Nephron (organoid): Measurements from ENCODE around the gene CD164.

Experiments
- H3K27ac Mint-ChIP-seq, 3 experiments: 2 replicates each; pipeline ENCODE4 v1.8.0; 2020; ENCODE audit warnings: mixed read lengths in 3 of 3, mild to moderate bottlenecking in 2 of 3, moderate library complexity in 1 of 3
- H3K27me3 Mint-ChIP-seq: 2 replicates; pipeline ENCODE4 v1.8.0; 2021; ENCODE audit warnings: low read depth, mild to moderate bottlenecking, moderate library complexity, mixed read lengths
- H3K36me3 Mint-ChIP-seq: 2 replicates; pipeline ENCODE4 v1.8.0; 2020; ENCODE audit warnings: low read depth, mixed read lengths
- H3K4me1 Mint-ChIP-seq: 2 replicates; pipeline ENCODE4 v1.8.0; 2020; ENCODE audit warnings: mixed read lengths
- H3K4me3 Mint-ChIP-seq, 3 experiments: 2 replicates each; pipeline ENCODE4 v1.8.0; 2020; ENCODE audit warnings: mild to moderate bottlenecking in 3 of 3, mixed read lengths in 3 of 3, moderate library complexity in 2 of 3
- H3K9me3 Mint-ChIP-seq: 2 replicates; pipeline ENCODE4 v1.8.0; 2020; ENCODE audit warnings: mixed read lengths
- CTCF ChIP-seq, 3 experiments: fragments of 200-600 bp; sonication (generic); IDR thresholded peaks; one replicate each; pipeline ENCODE4 v1.5.0; 2021; ENCODE audit warnings: antibody characterized with exemption in 3 of 3; ENCODE audit not compliant: unreplicated experiment in 3 of 3

CD164 gene

GRCh38 chr6:109322825-109323224, 59.4 kb downstream of the CD164 start:
- TF ChIP-seq CTCF (IDR thresholded peaks at IDR 0.05; ENCODE audit: unreplicated experiment in 3 of 3): no peak
- H3K4me3 Mint-ChIP-seq: no peak overlapping the region
- H3K4me1 Mint-ChIP-seq: peaks cover 25% of the 10 kb centered on the region
- H3K36me3 Mint-ChIP-seq: no peaks in the 10 kb centered on the region
- H3K27me3 Mint-ChIP-seq: no peaks in the 10 kb centered on the region
- H3K9me3 Mint-ChIP-seq: no peaks in the 10 kb centered on the region
- peak overlapping the region in 1 of 3 experiments; percentile 73 for H3K27ac Mint-ChIP-seq

GRCh38 chr6:109321752-109322151, 60.5 kb downstream of the CD164 start:
- H3K4me1 Mint-ChIP-seq: peaks cover 32% of the 10 kb centered on the region
- no peaks in the 10 kb centered on the region for H3K9me3 Mint-ChIP-seq
- H3K4me3 Mint-ChIP-seq: no peak overlapping the region
- no peak for TF ChIP-seq CTCF (IDR thresholded peaks at IDR 0.05; ENCODE audit: unreplicated experiment in 3 of 3)
- no peaks in the 10 kb centered on the region for H3K36me3 Mint-ChIP-seq
- no peaks in the 10 kb centered on the region for H3K27me3 Mint-ChIP-seq
- no peak overlapping the region for H3K27ac Mint-ChIP-seq

GRCh38 chr6:109320072-109320471, 62.2 kb downstream of the CD164 start:
- peak overlapping the region; percentile 62 to 98 (median 78) for H3K27ac Mint-ChIP-seq
- no peaks in the 10 kb centered on the region for H3K27me3 Mint-ChIP-seq
- H3K36me3 Mint-ChIP-seq: no peaks in the 10 kb centered on the region
- H3K9me3 Mint-ChIP-seq: no peaks in the 10 kb centered on the region
- H3K4me3 Mint-ChIP-seq: no peak overlapping the region
- no peak for TF ChIP-seq CTCF (IDR thresholded peaks at IDR 0.05; ENCODE audit: unreplicated experiment in 3 of 3)
- peaks cover 40% of the 10 kb centered on the region for H3K4me1 Mint-ChIP-seq

- Mint-ChIP-seq H3K4me3 (peak overlapping the region in 2 of 3 experiments; percentile 10 to 34), H3K27ac (peak overlapping the region; percentile 91 to 98 (median 93)), H3K36me3 (no peaks in the 10 kb centered on the region), H3K4me1 (peaks cover 54% of the 10 kb centered on the region), H3K27me3 (peaks cover 7% of the 10 kb centered on the region), H3K9me3 (no peaks in the 10 kb centered on the region)
- no peak for TF ChIP-seq CTCF (IDR thresholded peaks at IDR 0.05; ENCODE audit: unreplicated experiment in 3 of 3)
Measured at GRCh38 chr6:109318328-109318876, 63.9 kb downstream of the CD164 start.

GRCh38 chr6:109316909-109317308, 65.4 kb downstream of the CD164 start:
- peaks cover 56% of the 10 kb centered on the region for H3K4me1 Mint-ChIP-seq
- peaks cover 7% of the 10 kb centered on the region for H3K27me3 Mint-ChIP-seq
- no peaks in the 10 kb centered on the region for H3K9me3 Mint-ChIP-seq
- TF ChIP-seq CTCF (IDR thresholded peaks at IDR 0.05; ENCODE audit: unreplicated experiment in 3 of 3): no peak
- H3K4me3 Mint-ChIP-seq: no peak overlapping the region
- no peaks in the 10 kb centered on the region for H3K36me3 Mint-ChIP-seq
- H3K27ac Mint-ChIP-seq: peak overlapping the region; percentile 54 to 80 (median 60)
